ENCODE measurements around the gene TANC1.

The TANC1 gene

DNA sequence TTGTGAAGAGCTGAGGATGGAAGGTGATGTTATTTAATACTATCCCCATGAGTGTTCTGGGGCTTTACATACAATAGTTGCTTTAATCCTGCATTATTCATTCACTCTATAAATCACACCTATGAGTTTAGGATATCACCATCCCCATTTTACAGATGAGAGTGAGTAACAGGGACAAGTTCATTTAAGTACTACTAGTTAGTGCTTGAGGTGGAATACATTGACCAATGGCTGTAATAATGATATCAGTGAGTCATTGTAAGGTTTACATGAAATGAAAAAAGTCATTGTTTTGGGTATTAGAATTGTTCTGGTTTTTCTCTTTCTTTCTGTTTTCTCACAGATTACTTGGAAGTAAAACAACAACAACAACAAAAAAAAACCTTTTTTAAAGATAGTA, 42.5 kb downstream of the TANC1 start:
- no peak overlapping the region for H2BK5ac ChIP-seq (ENCODE audit: low read depth, low read length, poor library complexity)
- peaks cover 12 to 18% of the 10 kb centered on the region in 2 experiments for H3K36me3 ChIP-seq (ENCODE audit: control insufficient read depth in 1 of 2, insufficient read depth in 2 of 2, low read length in 2 of 2)
- no peak overlapping the region for H3K27ac ChIP-seq (ENCODE audit: low read depth, low read length)
- H3K4me3 ChIP-seq (ENCODE audit: low read depth, low read length) = no peak overlapping the region
- H2AFZ ChIP-seq (ENCODE audit: insufficient read depth, low read length, poor library complexity) = no peak overlapping the region
- H3K79me2 ChIP-seq (ENCODE audit: control insufficient read depth, insufficient read depth, low read length, poor library complexity) = no peaks in the 10 kb centered on the region
- H3K23ac ChIP-seq (ENCODE audit: low read length) = no peak overlapping the region
- no peak overlapping the region for H3K9ac ChIP-seq (ENCODE audit: low read length)
- H3K14ac ChIP-seq (ENCODE audit: low read length) = no peak overlapping the region
- H4K91ac ChIP-seq (ENCODE audit: low read depth, low read length) = no peak overlapping the region
- H4K12ac ChIP-seq (ENCODE audit: low read depth, low read length) = no peak overlapping the region
- no peak overlapping the region for H2BK12ac ChIP-seq (ENCODE audit: low read length)
- peaks cover 7% of the 10 kb centered on the region for H3K9me3 ChIP-seq (ENCODE audit: insufficient read depth, low read depth, low read length)
- no peak overlapping the region for H3K4ac ChIP-seq (ENCODE audit: low read depth, low read length)
- H3K27me3 ChIP-seq (ENCODE audit: insufficient read depth, low read length) = no peaks in the 10 kb centered on the region
- no peak overlapping the region for H4K8ac ChIP-seq (ENCODE audit: low read depth, low read length)
- H2BK120ac ChIP-seq (ENCODE audit: insufficient read depth, low read length, poor library complexity) = no peak overlapping the region
- no peaks in the 10 kb centered on the region for H3K79me1 ChIP-seq (ENCODE audit: low read length)
- H3K18ac ChIP-seq (ENCODE audit: low read length) = no peak overlapping the region
- no peak overlapping the region for H2AK5ac ChIP-seq (ENCODE audit: low read length)
- H3K4me2 ChIP-seq (ENCODE audit: low read length) = no peak overlapping the region
- peaks cover 0 to 2% of the 10 kb centered on the region in 2 experiments for H3K4me1 ChIP-seq (ENCODE audit: control insufficient read depth in 1 of 2, insufficient read depth in 2 of 2, low read length in 2 of 2)
- no peak for DNase-seq

GRCh38 chr2:159012142-159012541, 43.7 kb downstream of the TANC1 start:
- H2BK12ac ChIP-seq (ENCODE audit: low read length) = no peak overlapping the region
- WGBS (ENCODE audit: extremely low coverage, insufficient coverage, insufficient read length) = no CpG with 5 or more reads among the region's 4 CpGs
- peaks cover 7% of the 10 kb centered on the region for H3K9me3 ChIP-seq (ENCODE audit: insufficient read depth, low read depth, low read length)
- H3K79me1 ChIP-seq (ENCODE audit: low read length) = no peaks in the 10 kb centered on the region
- H2BK120ac ChIP-seq (ENCODE audit: insufficient read depth, low read length, poor library complexity) = no peak overlapping the region
- H3K23ac ChIP-seq (ENCODE audit: low read length) = no peak overlapping the region
- H3K27me3 ChIP-seq (ENCODE audit: insufficient read depth, low read length) = no peaks in the 10 kb centered on the region
- H3K4me1 ChIP-seq (ENCODE audit: control insufficient read depth in 1 of 2, insufficient read depth in 2 of 2, low read length in 2 of 2) = peaks cover 0 to 2% of the 10 kb centered on the region in 2 experiments
- no peak for DNase-seq
- no peak overlapping the region for H3K9ac ChIP-seq (ENCODE audit: low read length)
- H3K36me3 ChIP-seq (ENCODE audit: control insufficient read depth in 1 of 2, insufficient read depth in 2 of 2, low read length in 2 of 2) = peaks cover 12 to 17% of the 10 kb centered on the region in 2 experiments
- H3K4me2 ChIP-seq (ENCODE audit: low read length) = no peak overlapping the region
- H2AK5ac ChIP-seq (ENCODE audit: low read length) = no peak overlapping the region
- H3K4me3 ChIP-seq (ENCODE audit: low read depth, low read length) = no peak overlapping the region
- no peak overlapping the region for H4K8ac ChIP-seq (ENCODE audit: low read depth, low read length)
- no peak overlapping the region for H3K14ac ChIP-seq (ENCODE audit: low read length)
- H2BK5ac ChIP-seq (ENCODE audit: low read depth, low read length, poor library complexity) = no peak overlapping the region
- H2AFZ ChIP-seq (ENCODE audit: insufficient read depth, low read length, poor library complexity) = no peak overlapping the region
- H3K4ac ChIP-seq (ENCODE audit: low read depth, low read length) = no peak overlapping the region
- no peaks in the 10 kb centered on the region for H3K79me2 ChIP-seq (ENCODE audit: control insufficient read depth, insufficient read depth, low read length, poor library complexity)
- H4K91ac ChIP-seq (ENCODE audit: low read depth, low read length) = no peak overlapping the region
- no peak overlapping the region for H3K18ac ChIP-seq (ENCODE audit: low read length)
- H3K27ac ChIP-seq (ENCODE audit: low read depth, low read length) = no peak overlapping the region
- H4K12ac ChIP-seq (ENCODE audit: low read depth, low read length) = no peak overlapping the region

- H3K27me3 ChIP-seq (ENCODE audit: insufficient read depth, low read length) = no peaks in the 10 kb centered on the region
- H3K36me3 ChIP-seq (ENCODE audit: control insufficient read depth in 1 of 2, insufficient read depth in 2 of 2, low read length in 2 of 2) = peaks cover 11 to 17% of the 10 kb centered on the region in 2 experiments
- H3K18ac ChIP-seq (ENCODE audit: low read length) = no peak overlapping the region
- H2AFZ ChIP-seq (ENCODE audit: insufficient read depth, low read length, poor library complexity) = no peak overlapping the region
- no peak overlapping the region for H3K9ac ChIP-seq (ENCODE audit: low read length)
- no peak overlapping the region for H4K12ac ChIP-seq (ENCODE audit: low read depth, low read length)
- H2BK5ac ChIP-seq (ENCODE audit: low read depth, low read length, poor library complexity) = no peak overlapping the region
- H3K27ac ChIP-seq (ENCODE audit: low read depth, low read length) = no peak overlapping the region
- peaks cover 0 to 2% of the 10 kb centered on the region in 2 experiments for H3K4me1 ChIP-seq (ENCODE audit: control insufficient read depth in 1 of 2, insufficient read depth in 2 of 2, low read length in 2 of 2)
- H3K79me2 ChIP-seq (ENCODE audit: control insufficient read depth, insufficient read depth, low read length, poor library complexity) = no peaks in the 10 kb centered on the region
- H3K4me2 ChIP-seq (ENCODE audit: low read length) = no peak overlapping the region
- no peak overlapping the region for H2BK12ac ChIP-seq (ENCODE audit: low read length)
- no peak overlapping the region for H3K14ac ChIP-seq (ENCODE audit: low read length)
- DNase-seq = no peak
- peaks cover 7% of the 10 kb centered on the region for H3K9me3 ChIP-seq (ENCODE audit: insufficient read depth, low read depth, low read length)
- no peak overlapping the region for H4K91ac ChIP-seq (ENCODE audit: low read depth, low read length)
- no peak overlapping the region for H3K4me3 ChIP-seq (ENCODE audit: low read depth, low read length)
- WGBS (ENCODE audit: extremely low coverage, insufficient coverage, insufficient read length) = no CpG with 5 or more reads among the region's 3 CpGs
- no peak overlapping the region for H3K23ac ChIP-seq (ENCODE audit: low read length)
- H3K4ac ChIP-seq (ENCODE audit: low read depth, low read length) = no peak overlapping the region
- no peak overlapping the region for H2BK120ac ChIP-seq (ENCODE audit: insufficient read depth, low read length, poor library complexity)
- H4K8ac ChIP-seq (ENCODE audit: low read depth, low read length) = no peak overlapping the region
- no peaks in the 10 kb centered on the region for H3K79me1 ChIP-seq (ENCODE audit: low read length)
- no peak overlapping the region for H2AK5ac ChIP-seq (ENCODE audit: low read length)
Observed at GRCh38 chr2:159013103-159013502, 44.7 kb downstream of the TANC1 start.

DNA sequence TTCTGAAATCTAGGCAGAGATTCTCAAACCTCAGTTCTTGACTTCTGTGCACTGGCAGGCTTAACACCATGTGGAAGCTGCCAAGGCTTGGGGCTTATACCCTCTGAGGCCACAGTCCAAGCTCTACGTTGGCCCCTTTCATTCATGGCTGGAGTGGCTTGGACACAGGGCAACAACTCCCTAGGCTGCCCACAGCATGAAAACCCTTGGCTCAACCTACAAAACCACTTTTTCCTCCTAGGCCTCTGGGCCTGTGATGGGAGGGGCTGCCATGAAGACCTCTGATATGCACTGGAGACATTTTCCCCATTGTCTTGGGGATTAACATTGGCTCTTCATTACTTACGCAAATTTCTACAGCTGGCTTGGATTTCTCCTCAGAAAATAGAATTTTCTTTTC, 46.7 kb downstream of the TANC1 start:
- no peak overlapping the region for H4K91ac ChIP-seq (ENCODE audit: low read depth, low read length)
- no peak overlapping the region for H2BK12ac ChIP-seq (ENCODE audit: low read length)
- H2BK5ac ChIP-seq (ENCODE audit: low read depth, low read length, poor library complexity) = no peak overlapping the region
- no peak overlapping the region for H3K4me2 ChIP-seq (ENCODE audit: low read length)
- no peak overlapping the region for H2AK5ac ChIP-seq (ENCODE audit: low read length)
- H4K8ac ChIP-seq (ENCODE audit: low read depth, low read length) = no peak overlapping the region
- no peak overlapping the region for H3K9ac ChIP-seq (ENCODE audit: low read length)
- no peak overlapping the region for H3K4ac ChIP-seq (ENCODE audit: low read depth, low read length)
- peaks cover 7% of the 10 kb centered on the region for H3K9me3 ChIP-seq (ENCODE audit: insufficient read depth, low read depth, low read length)
- no peaks in the 10 kb centered on the region for H3K79me1 ChIP-seq (ENCODE audit: low read length)
- no peak overlapping the region for H3K27ac ChIP-seq (ENCODE audit: low read depth, low read length)
- H3K18ac ChIP-seq (ENCODE audit: low read length) = no peak overlapping the region
- DNase-seq = no peak
- no peak overlapping the region for H3K23ac ChIP-seq (ENCODE audit: low read length)
- no peaks in the 10 kb centered on the region for H3K79me2 ChIP-seq (ENCODE audit: control insufficient read depth, insufficient read depth, low read length, poor library complexity)
- no peak overlapping the region for H3K14ac ChIP-seq (ENCODE audit: low read length)
- H2AFZ ChIP-seq (ENCODE audit: insufficient read depth, low read length, poor library complexity) = no peak overlapping the region
- H3K36me3 ChIP-seq (ENCODE audit: control insufficient read depth in 1 of 2, insufficient read depth in 2 of 2, low read length in 2 of 2) = peaks cover 11 to 19% of the 10 kb centered on the region in 2 experiments
- no peak overlapping the region for H3K4me3 ChIP-seq (ENCODE audit: low read depth, low read length)
- no CpG with 5 or more reads among the region's 2 CpGs for WGBS (ENCODE audit: extremely low coverage, insufficient coverage, insufficient read length)
- no peak overlapping the region for H4K12ac ChIP-seq (ENCODE audit: low read depth, low read length)
- H2BK120ac ChIP-seq (ENCODE audit: insufficient read depth, low read length, poor library complexity) = no peak overlapping the region
- no peaks in the 10 kb centered on the region for H3K27me3 ChIP-seq (ENCODE audit: insufficient read depth, low read length)
- peaks cover 0 to 2% of the 10 kb centered on the region in 2 experiments for H3K4me1 ChIP-seq (ENCODE audit: control insufficient read depth in 1 of 2, insufficient read depth in 2 of 2, low read length in 2 of 2)

All from trophoblast cell (in vitro differentiated cells and primary cell).